A549 (cell line): ENCODE data around the gene CCDC18. TPM values are rescaled to one million over a fixed set of nuclear protein-coding genes. Genes with fewer than 3 reads are reported as not detected.

ENCODE experiments used
- ATAC-seq, 2 experiments: fragments of 200-7000 bp in 1 of 2; fragments of >200 bp in 1 of 2; cut with Nextera tagmentation in 1 of 2; cut with Tn5 transposase in 1 of 2; 3 replicates each; pipeline versions ENCODE4 v1.8.0 to v1.9.1; 2018 to 2020; ENCODE audit warnings: mild to moderate bottlenecking in 1 of 2, moderate library complexity in 1 of 2
- CTCF ChIA-PET: fragments of 300-600 bp; sonication (Branson Sonifier 250); formaldehyde crosslinking; extraction: SDS; loops from one replicate; lab custom pipeline; 2021; ENCODE audit warnings: antibody characterized with exemption, inconsistent platforms; lab: Yijun Ruan, JAX
- POLR2A ChIA-PET: fragments of 350-600 bp; formaldehyde crosslinking; extraction: SDS; loops from one replicate; lab custom pipeline; 2021; ENCODE audit warnings: antibody characterized with exemption, inconsistent platforms; lab: Yijun Ruan, JAX
- DNase-seq, 2 experiments: peaks; one replicate each; pipeline versions ENCODE4 v3.0.0 to v3.0.0-alpha.2; 2011 to 2016; ENCODE audit warnings: low read depth in 1 of 2, low spot score in 1 of 2
- FAIRE-seq: peaks from 2 replicates; lab custom pipeline; 2011; peaks lifted over from hg19 to GRCh38; lab: Jason Lieb, UNC
- H3K27ac ChIP-seq, 2 experiments: fragments of >200 bp; sonication (Bioruptor Twin); formaldehyde crosslinking; 3 replicates each; pipeline ENCODE4 v1.5.1; 2016 to 2017
- H3K4me1 ChIP-seq: fragments of >200 bp; sonication (Bioruptor Twin); formaldehyde crosslinking; 3 replicates; pipeline ENCODE4 v1.6.1; 2016
- H3K4me2 ChIP-seq: fragments of >200 bp; sonication (Bioruptor Twin); formaldehyde crosslinking; 3 replicates; pipeline ENCODE4 v1.6.1; 2016
- H3K4me3 ChIP-seq: fragments of >200 bp; sonication (Bioruptor Twin); formaldehyde crosslinking; 3 replicates; pipeline ENCODE4 v1.5.1; 2016
- H3K9me3 ChIP-seq: fragments of >200 bp; sonication (Bioruptor Twin); formaldehyde crosslinking; 3 replicates; pipeline ENCODE4 v1.6.1; 2016
- BHLHE40 ChIP-seq: IDR thresholded peaks from 2 replicates; pipeline ENCODE4 v1.6.1; 2012; ENCODE audit warnings: low read depth, low read length, inconsistent platforms
- CTCF ChIP-seq: fragments of >200 bp; sonication (Bioruptor Twin); formaldehyde crosslinking; IDR thresholded peaks from 3 replicates; pipeline ENCODE4 v1.5.1; 2016
- FOSB ChIP-seq: fragments of 250-450 bp; sonication (Bioruptor Pico); IDR thresholded peaks from 2 replicates; pipeline ENCODE4 v1.5.0; 2020; ENCODE audit warnings: mild to moderate bottlenecking, moderate library complexity
- FOSL2 ChIP-seq, 2 experiments: fragments of 450-650 bp in 1 of 2; fragments of >200 bp in 1 of 2; sonication (Bioruptor Twin) in 1 of 2; formaldehyde crosslinking; IDR thresholded peaks; 2 replicates each; pipeline versions ENCODE4 v1.5.0 to v1.6.1; 2016 to 2020; ENCODE audit warnings: mild to moderate bottlenecking in 1 of 2, moderate library complexity in 1 of 2
- FOXS1 ChIP-seq: fragments of 250-450 bp; sonication (Bioruptor Pico); IDR thresholded peaks from 2 replicates; pipeline ENCODE4 v1.5.0; 2020; ENCODE audit warnings: mild to moderate bottlenecking, moderate library complexity
- GATA3 ChIP-seq: IDR thresholded peaks from 2 replicates; pipeline ENCODE4 v1.6.1; 2012; ENCODE audit warnings: borderline replicate concordance
- HDAC2 ChIP-seq: fragments of 200-600 bp; sonication (generic); IDR thresholded peaks from 2 replicates; pipeline ENCODE4 v1.6.1; 2016
- HMGXB4 ChIP-seq: fragments of 250-450 bp; sonication (Bioruptor Pico); IDR thresholded peaks from 2 replicates; pipeline ENCODE4 v1.5.0; 2021; ENCODE audit warnings: mild to moderate bottlenecking, moderate library complexity, borderline replicate concordance
- HOXA7 ChIP-seq: fragments of 250-450 bp; sonication (Bioruptor Pico); IDR thresholded peaks from 2 replicates; pipeline ENCODE4 v1.5.0; 2020; ENCODE audit warnings: mild to moderate bottlenecking, moderate library complexity
- HOXB13 ChIP-seq: fragments of 250-450 bp; sonication (Bioruptor Pico); IDR thresholded peaks from 2 replicates; pipeline ENCODE4 v1.5.0; 2020; ENCODE audit warnings: low read depth, mild to moderate bottlenecking, moderate library complexity
- MAFK ChIP-seq: fragments of 450-650 bp; IDR thresholded peaks from 2 replicates; pipeline ENCODE4 v1.6.1; 2014; ENCODE audit not compliant: partially characterized antibody
- NPAS2 ChIP-seq: fragments of 250-450 bp; sonication (Bioruptor Pico); IDR thresholded peaks from 2 replicates; pipeline ENCODE4 v1.8.0; 2022; ENCODE audit warnings: mild to moderate bottlenecking, moderate library complexity, borderline replicate concordance
- REST ChIP-seq: fragments of 200-600 bp; sonication (generic); IDR thresholded peaks from 2 replicates; pipeline ENCODE4 v1.6.1; 2016; ENCODE audit warnings: antibody characterized with exemption, mild to moderate bottlenecking, moderate library complexity
- RFX5 ChIP-seq: fragments of 450-650 bp; IDR thresholded peaks from 2 replicates; pipeline ENCODE4 v1.7.1; 2014; ENCODE audit warnings: antibody characterized with exemption, mild to moderate bottlenecking, moderate library complexity
- SREBF2 ChIP-seq: fragments of 450-650 bp; IDR thresholded peaks from 2 replicates; pipeline ENCODE4 v1.6.1; 2014; ENCODE audit warnings: mild to moderate bottlenecking, moderate library complexity
- TFCP2L1 ChIP-seq: fragments of 250-450 bp; sonication (Bioruptor Pico); IDR thresholded peaks from 2 replicates; pipeline ENCODE4 v1.5.0; 2021; ENCODE audit warnings: mild to moderate bottlenecking
- USF2 ChIP-seq: fragments of 450-650 bp; IDR thresholded peaks from 2 replicates; pipeline ENCODE4 v1.6.1; 2014; ENCODE audit warnings: antibody characterized with exemption
- ZC3H11A ChIP-seq: fragments of 450-650 bp; IDR thresholded peaks from 2 replicates; pipeline ENCODE4 v1.6.1; 2014; ENCODE audit warnings: antibody characterized with exemption, mild to moderate bottlenecking
- WGBS: methylation state at CpG from one replicate; pipeline ENCODE4 v1.1.6; 2017; ENCODE audit errors: missing lambda C conversion rate; 5-methylcytosine and 5-hydroxymethylcytosine counted together
- polyA plus RNA-seq, 4 experiments: library from polyadenylated mRNA; depleted of rRNA in 3 of 4; stranded (reverse); fragments of >200 nt; fragmentation: RNase III in 1 of 4; extraction: RNeasy Plus Mini Kit Qiagen cat#74134 plus additional on column Dnase treatment in 1 of 4; gene quantifications; 2 replicates in 3 of 4; 3 replicates in 1 of 4; pipeline ENCODE4 v1.2.3, GENCODE V29; 2011 to 2017
- TF ChIP-seq, protein P1 (sequence below): fragments of >200 bp; sonication (Bioruptor Twin); formaldehyde crosslinking; IDR thresholded peaks from 2 replicates; pipeline ENCODE4 v1.6.1; 2016

Gene CCDC18
- polyA plus RNA-seq, 2 of the 4 experiments (the other 2 are of a cell fraction): 9.8 to 10.0 TPM

- no peak for TF ChIP-seq HMGXB4
- TF ChIP-seq MAFK: no peak
- TF ChIP-seq, all 56 proteins: peak for 0
These were observed 25.6 kb upstream of the CCDC18 start (continued) for GRCh38 chr1:93154898-93155297.

DNA sequence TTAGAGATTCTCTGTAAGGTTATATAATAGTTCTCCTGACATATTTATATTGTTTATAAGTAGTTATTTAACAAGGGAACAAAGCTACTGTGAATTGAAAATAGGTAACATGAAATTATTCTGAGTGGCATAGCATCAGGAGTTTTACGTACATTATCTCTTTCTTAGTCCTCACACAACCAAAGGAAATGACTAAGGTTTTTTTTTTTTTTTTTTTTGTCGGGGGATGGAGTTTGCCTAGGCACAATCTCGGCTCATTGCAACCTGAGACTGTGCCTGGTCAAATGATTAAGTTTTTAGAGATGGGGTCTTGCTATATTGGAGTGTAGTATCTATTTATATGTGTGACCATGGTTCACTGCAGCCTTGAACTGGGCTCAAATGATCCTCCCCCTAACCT lies 25.2 kb upstream of the CCDC18 start:
- ATAC-seq (no peak), DNase-seq (no peak), FAIRE-seq (no peak)
- 50% methylated on average over 3 of the region's 3 CpGs for WGBS
- ChIA-PET POLR2A (no interaction called here), CTCF (interaction anchor here (1.0 kb wide), 1 partner anchor 134 kb away, joined by 3 read pairs; no protein-coding TSS in a partner anchor)
- no peak overlapping the region for H3K4me2 ChIP-seq
- no peak overlapping the region for H3K4me3 ChIP-seq
- no peak for TF ChIP-seq FOXS1
- no peak for TF ChIP-seq FOSB (CRISPR knock-in tag)
- TF ChIP-seq USF2: no peak
- no peak for TF ChIP-seq BHLHE40
- TF ChIP-seq FOSL2 (IDR thresholded peaks at IDR 0.05): no peak
- TF ChIP-seq FOSL2 (CRISPR knock-in tag; IDR thresholded peaks at IDR 0.05): no peak
- TF ChIP-seq CTCF: no peak
- no peak for TF ChIP-seq HDAC2
- no peak for TF ChIP-seq GATA3
- TF ChIP-seq, protein P1, sequence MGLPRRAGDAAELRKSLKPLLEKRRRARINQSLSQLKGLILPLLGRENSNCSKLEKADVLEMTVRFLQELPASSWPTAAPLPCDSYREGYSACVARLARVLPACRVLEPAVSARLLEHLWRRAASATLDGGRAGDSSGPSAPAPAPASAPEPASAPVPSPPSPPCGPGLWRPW: no peak
- TF ChIP-seq HOXA7 (CRISPR knock-in tag): no peak
- no peak for TF ChIP-seq REST
- no peak for TF ChIP-seq SREBF2
- no peak for TF ChIP-seq ZC3H11A
- no peak for TF ChIP-seq NPAS2 (CRISPR knock-in tag)
- no peak for TF ChIP-seq RFX5
- TF ChIP-seq HOXB13 (CRISPR knock-in tag): no peak
- TF ChIP-seq TFCP2L1 (CRISPR knock-in tag): no peak
- no peak overlapping the region for H3K27ac ChIP-seq
- H3K9me3 ChIP-seq: no peaks in the 10 kb centered on the region
- no peaks in the 10 kb centered on the region for H3K4me1 ChIP-seq
